ENCODE measurements around the gene CEACAM7.

GRCh38 chr19:41626278-41626677 lies 61.8 kb downstream of the CEACAM7 start:
- TF ChIP-seq ZBTB26 (CRISPR knock-in tag; IDR thresholded peaks at IDR 0.05; ENCODE audit: borderline replicate concordance): no peak
- TF ChIP-seq CREB1 (IDR thresholded peaks at IDR 0.05): no peak
- no peak for TF ChIP-seq CREB1 (CRISPR knock-in tag; IDR thresholded peaks at IDR 0.05)
- no peak for TF ChIP-seq SUZ12 (IDR thresholded peaks at IDR 0.05; ENCODE audit: low read depth, low read length)
- no peak for TF ChIP-seq ESRRA (CRISPR knock-in tag; IDR thresholded peaks at IDR 0.05; ENCODE audit: low read depth)
- TF ChIP-seq SP2 (CRISPR knock-in tag; IDR thresholded peaks at IDR 0.05): no peak
- no peak for TF ChIP-seq CTCF (CRISPR knock-in tag; IDR thresholded peaks at IDR 0.05)
- TF ChIP-seq ZNF33A (CRISPR knock-in tag; IDR thresholded peaks at IDR 0.05; ENCODE audit: borderline replicate concordance): no peak

All from HepG2 (cell line).